Measurements from ENCODE around the gene DLG5.

The DLG5 gene

DNA sequence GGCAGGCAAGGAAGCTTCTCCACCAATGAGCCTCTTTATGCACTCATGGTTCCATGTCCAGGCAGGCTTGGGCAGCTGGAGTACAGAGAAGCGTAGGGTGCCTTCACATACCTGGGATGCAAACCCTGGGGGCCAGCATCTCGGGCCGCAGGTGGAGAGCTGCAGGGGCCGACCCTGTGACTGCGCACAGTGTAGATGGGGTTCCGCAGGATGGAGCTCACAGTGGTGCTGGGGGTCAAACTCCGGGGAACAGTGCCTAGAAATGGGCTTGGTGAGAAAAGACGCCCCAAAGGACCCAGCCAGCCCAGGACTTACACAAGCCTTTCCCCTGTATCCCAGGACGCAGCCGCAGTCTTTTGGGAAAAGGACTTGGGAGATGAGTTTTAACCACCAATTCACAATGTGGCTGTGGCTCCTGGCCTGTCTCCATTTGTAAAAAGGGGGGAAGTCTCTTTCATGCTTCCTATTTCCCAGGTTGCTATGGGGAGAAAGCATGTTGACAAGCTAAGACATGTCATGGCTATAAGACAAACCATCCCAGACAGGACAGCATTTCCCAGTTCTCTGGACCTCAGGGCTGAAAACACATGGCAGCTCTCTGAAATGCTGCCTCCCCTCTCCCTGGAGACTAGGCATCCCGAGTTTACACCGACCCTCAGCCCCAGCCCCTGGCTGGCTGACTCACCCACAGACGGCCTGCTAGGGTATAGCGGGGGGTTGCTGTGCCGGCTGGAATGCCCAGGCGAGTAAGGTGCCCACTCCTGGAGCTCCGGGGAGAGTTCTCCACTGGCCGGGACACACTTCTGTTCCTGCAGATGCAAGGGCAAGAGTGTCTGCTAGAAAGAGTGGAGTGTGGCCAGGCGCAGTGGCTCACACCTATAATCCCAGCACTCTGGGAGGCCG is 107.1 kb downstream of the DLG5 start:
- no peak for DNase-seq (ENCODE audit: low read depth)
- no peak overlapping the region for H3K4me3 ChIP-seq (ENCODE audit: low read depth, low read length)
- TF ChIP-seq, protein P1, sequence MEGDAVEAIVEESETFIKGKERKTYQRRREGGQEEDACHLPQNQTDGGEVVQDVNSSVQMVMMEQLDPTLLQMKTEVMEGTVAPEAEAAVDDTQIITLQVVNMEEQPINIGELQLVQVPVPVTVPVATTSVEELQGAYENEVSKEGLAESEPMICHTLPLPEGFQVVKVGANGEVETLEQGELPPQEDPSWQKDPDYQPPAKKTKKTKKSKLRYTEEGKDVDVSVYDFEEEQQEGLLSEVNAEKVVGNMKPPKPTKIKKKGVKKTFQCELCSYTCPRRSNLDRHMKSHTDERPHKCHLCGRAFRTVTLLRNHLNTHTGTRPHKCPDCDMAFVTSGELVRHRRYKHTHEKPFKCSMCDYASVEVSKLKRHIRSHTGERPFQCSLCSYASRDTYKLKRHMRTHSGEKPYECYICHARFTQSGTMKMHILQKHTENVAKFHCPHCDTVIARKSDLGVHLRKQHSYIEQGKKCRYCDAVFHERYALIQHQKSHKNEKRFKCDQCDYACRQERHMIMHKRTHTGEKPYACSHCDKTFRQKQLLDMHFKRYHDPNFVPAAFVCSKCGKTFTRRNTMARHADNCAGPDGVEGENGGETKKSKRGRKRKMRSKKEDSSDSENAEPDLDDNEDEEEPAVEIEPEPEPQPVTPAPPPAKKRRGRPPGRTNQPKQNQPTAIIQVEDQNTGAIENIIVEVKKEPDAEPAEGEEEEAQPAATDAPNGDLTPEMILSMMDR (conservative IDR thresholded peaks at IDR 0.05; ENCODE audit: low read depth, low read length) = no peak

DNA sequence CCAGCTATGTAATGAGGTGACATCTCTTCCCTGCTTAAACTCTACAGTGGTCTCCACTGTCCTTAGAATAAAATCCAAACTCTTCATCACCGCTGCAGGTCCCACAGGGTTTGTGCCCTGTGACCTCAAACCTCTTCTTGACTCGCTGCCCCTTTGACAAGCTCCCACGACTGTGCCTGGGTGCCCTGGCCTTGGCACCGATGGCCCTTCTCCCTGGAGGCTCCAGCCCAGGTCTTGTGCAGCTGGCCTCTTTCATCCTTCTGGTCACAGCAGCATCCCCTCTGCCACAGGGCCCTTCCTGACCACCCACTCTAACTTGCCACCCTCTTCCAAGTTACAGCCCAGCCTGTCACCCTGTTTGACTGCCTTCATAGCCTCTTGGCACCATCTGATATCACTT is 108.2 kb downstream of the DLG5 start:
- DNase-seq (ENCODE audit: low read depth) = no peak
- no peak overlapping the region for H3K4me3 ChIP-seq (ENCODE audit: low read depth, low read length)
- TF ChIP-seq, protein P1 (conservative IDR thresholded peaks at IDR 0.05; ENCODE audit: low read depth, low read length) = no peak

DNA sequence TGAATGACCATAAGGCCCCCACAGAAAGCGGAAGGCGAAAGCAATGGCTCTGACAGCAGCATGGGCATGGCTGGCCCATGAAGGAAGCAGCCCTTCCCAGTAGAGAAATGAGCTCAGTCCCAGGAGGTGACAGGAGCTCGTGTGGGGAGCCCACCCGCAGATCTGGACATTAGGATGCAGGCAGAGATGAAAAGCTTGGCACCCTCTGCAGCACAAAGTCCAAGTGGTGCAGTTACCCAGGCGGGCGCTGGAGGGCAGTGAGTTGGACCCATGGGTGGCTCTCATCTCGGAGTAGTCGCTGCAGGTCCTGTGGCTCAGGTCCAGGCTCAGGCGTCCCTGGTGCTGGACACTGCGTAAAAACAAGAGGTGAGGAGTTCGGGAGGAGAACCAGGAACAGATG is 109.0 kb downstream of the DLG5 start:
- TF ChIP-seq, protein P1 (conservative IDR thresholded peaks at IDR 0.05; ENCODE audit: low read depth, low read length) = no peak
- no peak overlapping the region for H3K4me3 ChIP-seq (ENCODE audit: low read depth, low read length)
- DNase-seq (ENCODE audit: low read depth) = no peak

DNA sequence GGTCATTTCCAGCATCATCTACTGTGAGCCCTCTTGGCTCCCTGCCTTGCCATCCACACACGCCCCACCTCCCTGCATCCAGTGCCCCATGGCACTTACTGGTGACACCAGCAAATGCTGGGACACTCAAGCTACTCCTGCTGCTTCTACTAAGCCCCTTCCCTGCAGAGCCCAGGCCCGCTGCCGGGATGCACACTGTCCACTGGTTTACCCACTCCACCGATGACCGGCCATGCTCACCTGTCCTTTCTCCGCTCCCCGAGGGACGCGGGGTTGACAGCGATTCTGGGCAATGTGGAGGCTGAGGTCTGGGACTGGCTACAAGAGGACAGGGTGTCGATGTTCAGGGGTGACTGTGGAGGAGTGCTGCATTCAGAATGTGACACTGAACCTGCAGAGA is 110.2 kb downstream of the DLG5 start:
- TF ChIP-seq, protein P1 (conservative IDR thresholded peaks at IDR 0.05; ENCODE audit: low read depth, low read length) = no peak
- H3K4me3 ChIP-seq (ENCODE audit: low read depth, low read length) = no peak overlapping the region
- DNase-seq (ENCODE audit: low read depth) = no peak

DNA sequence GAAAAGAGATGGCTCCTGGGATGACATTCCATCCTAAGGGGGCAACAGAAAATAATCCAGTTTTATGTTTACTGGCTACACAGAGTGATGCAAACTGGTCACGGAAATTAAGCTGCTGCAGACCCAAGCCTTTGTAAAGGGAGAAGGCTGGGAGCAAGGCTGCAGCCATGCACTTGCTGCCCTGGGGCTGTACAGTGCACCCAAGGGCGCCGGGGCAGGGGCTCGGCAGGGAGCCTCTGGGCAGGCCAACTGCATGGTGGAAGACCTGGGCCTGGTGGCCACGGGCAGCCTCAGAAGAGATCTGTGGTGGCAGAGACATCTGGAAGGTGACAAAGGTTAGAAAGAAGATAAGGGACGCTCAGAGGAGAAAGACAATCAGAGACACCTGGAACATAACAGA is 113.8 kb downstream of the DLG5 start:
- TF ChIP-seq, protein P1 (conservative IDR thresholded peaks at IDR 0.05; ENCODE audit: low read depth, low read length) = no peak
- no peak for DNase-seq (ENCODE audit: low read depth)
- H3K4me3 ChIP-seq (ENCODE audit: low read depth, low read length) = no peak overlapping the region

DNA sequence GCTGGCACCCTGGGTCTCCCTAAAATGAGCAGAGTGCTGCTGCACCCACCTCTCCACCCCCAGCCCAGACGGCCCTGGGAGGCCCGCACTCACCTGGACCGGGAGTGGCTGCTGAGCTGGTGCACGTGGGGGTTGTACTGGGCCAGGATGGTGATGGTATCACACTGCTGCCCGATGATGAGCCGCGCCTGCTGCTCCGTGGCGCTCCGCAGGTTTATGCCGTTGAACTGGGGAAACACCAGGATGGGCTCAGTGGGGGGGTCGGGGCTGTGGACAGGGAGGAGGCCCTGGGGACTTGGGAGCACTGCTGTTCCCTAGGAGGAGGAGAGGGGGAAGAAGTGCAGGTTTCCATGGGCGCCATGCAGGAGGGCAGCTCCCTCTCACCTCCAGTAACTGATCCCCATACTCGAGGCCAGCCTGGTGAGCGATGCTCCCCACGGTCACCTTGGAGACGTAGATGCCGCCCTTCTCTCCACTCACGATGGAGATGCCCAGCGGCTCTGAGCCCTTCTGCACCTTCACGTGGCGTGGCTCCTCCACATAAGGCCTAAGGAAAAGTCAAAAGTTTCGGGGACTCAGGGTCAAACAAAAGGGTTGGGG is 114.6 kb downstream of the DLG5 start:
- TF ChIP-seq, protein P1 (conservative IDR thresholded peaks at IDR 0.05; ENCODE audit: low read depth, low read length) = no peak
- no peak for DNase-seq (ENCODE audit: low read depth)
- no peak overlapping the region for H3K4me3 ChIP-seq (ENCODE audit: low read depth, low read length)

Data from choroid plexus epithelial cell (primary cell).